Transverse colon (tissue), 4 donors: ENCODE data around the gene DGCR2.

Source experiments
- EP300 ChIP-seq: sonication (generic); formaldehyde crosslinking; IDR thresholded peaks from one replicate; pipeline ENCODE4 v1.6.1; 2017; ENCODE audit warnings: antibody characterized with exemption, low read depth
- POLR2A ChIP-seq: fragments of 450-650 bp; IDR thresholded peaks from one replicate; pipeline ENCODE4 v1.6.1; 2016; ENCODE audit warnings: antibody characterized with exemption, mild to moderate bottlenecking, moderate library complexity
- POLR2AphosphoS5 ChIP-seq, 3 donors: sonication (generic); formaldehyde crosslinking; IDR thresholded peaks; one replicate each; pipeline ENCODE4 v1.6.1; 2016; ENCODE audit warnings: antibody characterized with exemption in 3 of 3
- TF ChIP-seq, protein P1 (sequence below), 5 experiments: fragments of 200-600 bp in 3 of 5; fragments of 450-650 bp in 2 of 5; sonication (generic) in 3 of 5; IDR thresholded peaks; 1 replicate in 2 of 5; 2 replicates in 3 of 5; pipeline ENCODE4 v1.5.1; 2016 to 2017; ENCODE audit warnings: antibody characterized with exemption in 5 of 5, inconsistent platforms in 3 of 5, mild to moderate bottlenecking in 2 of 5, moderate library complexity in 1 of 5

DNA sequence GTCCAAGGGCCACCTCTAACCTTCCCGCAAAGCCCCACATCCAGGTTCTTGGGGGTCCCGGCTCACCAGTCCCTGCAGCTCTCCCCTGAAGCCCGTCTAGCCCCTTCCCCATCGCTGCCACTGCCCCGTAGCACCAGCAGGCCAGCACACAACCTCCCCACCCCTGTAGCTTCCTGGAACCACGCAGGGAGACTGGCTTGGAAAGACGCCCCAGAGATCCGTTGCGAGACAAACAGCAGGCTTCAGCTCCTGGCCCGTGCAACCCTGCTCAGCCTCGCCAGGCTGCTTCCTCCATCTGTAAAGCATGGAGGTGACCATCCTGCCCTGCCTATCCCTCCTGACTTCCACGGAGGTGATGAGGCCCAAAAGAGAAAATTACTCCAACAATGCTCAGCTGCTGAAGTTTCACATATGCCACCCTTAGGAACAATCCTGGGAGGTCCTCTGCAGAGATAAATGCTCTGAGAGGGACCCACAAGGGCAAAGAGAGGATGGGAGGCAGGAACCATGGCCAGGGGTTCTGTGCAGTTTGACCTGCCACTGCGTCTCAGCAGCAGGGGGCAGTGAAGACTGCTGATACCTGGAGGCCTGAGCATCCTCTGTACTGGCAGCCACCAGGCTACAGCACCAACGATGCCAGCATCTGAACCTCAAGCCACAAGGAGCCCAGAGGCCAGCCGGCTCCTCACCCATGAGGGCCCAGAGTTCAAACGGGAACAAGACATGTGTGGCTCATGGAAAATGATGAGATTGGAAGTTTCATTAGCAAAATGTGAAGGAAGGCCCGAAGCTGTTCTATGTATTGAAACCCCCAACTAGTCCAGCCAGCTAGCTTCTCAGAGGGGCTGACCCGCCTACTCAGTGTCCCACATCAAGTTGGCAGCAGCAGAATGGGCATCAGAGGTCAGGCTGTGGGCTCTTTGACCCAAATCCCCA, 16.1 kb downstream of the DGCR2 start:
- TF ChIP-seq, protein P1, sequence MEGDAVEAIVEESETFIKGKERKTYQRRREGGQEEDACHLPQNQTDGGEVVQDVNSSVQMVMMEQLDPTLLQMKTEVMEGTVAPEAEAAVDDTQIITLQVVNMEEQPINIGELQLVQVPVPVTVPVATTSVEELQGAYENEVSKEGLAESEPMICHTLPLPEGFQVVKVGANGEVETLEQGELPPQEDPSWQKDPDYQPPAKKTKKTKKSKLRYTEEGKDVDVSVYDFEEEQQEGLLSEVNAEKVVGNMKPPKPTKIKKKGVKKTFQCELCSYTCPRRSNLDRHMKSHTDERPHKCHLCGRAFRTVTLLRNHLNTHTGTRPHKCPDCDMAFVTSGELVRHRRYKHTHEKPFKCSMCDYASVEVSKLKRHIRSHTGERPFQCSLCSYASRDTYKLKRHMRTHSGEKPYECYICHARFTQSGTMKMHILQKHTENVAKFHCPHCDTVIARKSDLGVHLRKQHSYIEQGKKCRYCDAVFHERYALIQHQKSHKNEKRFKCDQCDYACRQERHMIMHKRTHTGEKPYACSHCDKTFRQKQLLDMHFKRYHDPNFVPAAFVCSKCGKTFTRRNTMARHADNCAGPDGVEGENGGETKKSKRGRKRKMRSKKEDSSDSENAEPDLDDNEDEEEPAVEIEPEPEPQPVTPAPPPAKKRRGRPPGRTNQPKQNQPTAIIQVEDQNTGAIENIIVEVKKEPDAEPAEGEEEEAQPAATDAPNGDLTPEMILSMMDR (IDR thresholded peaks at IDR 0.05) = peak in 1 of 5 experiments; percentile 26
- TF ChIP-seq POLR2A (no peak), POLR2AphosphoS5 (IDR thresholded peaks at IDR 0.05) (no peak), EP300 (no peak)
